Astrocyte of the hippocampus (primary cell): Measurements from ENCODE around the gene DIP2C.

Source experiments
- DNase-seq: peaks from one replicate; pipeline ENCODE4 v3.0.0; 2011; ENCODE audit warnings: low read depth, low spot score

DIP2C gene

GRCh38 chr10:610642-611305 is 78.7 kb downstream of the DIP2C start:
- peak; percentile 83 for DNase-seq

- peak; percentile 34 for DNase-seq
These were observed 79.5 kb downstream of the DIP2C start for GRCh38 chr10:609868-610545.

GRCh38 chr10:609262-609658 is 80.2 kb downstream of the DIP2C start:
- no peak for DNase-seq

GRCh38 chr10:608331-609261 is 80.9 kb downstream of the DIP2C start:
- DNase-seq: no peak

- no peak for DNase-seq
These were observed 81.8 kb downstream of the DIP2C start for GRCh38 chr10:607545-608185.

GRCh38 chr10:606762-607544 is 82.5 kb downstream of the DIP2C start:
- no peak for DNase-seq

GRCh38 chr10:605632-606325 is 83.7 kb downstream of the DIP2C start:
- DNase-seq: no peak

- DNase-seq: no peak
These were observed 84.5 kb downstream of the DIP2C start for GRCh38 chr10:604716-605631.

- DNase-seq: no peak
These were observed 85.7 kb downstream of the DIP2C start for GRCh38 chr10:603745-604144.

GRCh38 chr10:602391-603005 is 87.0 kb downstream of the DIP2C start:
- DNase-seq: no peak

- DNase-seq: no peak
These were observed 87.9 kb downstream of the DIP2C start for GRCh38 chr10:601660-601963.

- DNase-seq: peak; percentile 86
These were observed 88.4 kb downstream of the DIP2C start for GRCh38 chr10:600876-601659.

- no peak for DNase-seq
These were observed 89.2 kb downstream of the DIP2C start for GRCh38 chr10:600234-600633.

- no peak for DNase-seq
These were observed 89.7 kb downstream of the DIP2C start for GRCh38 chr10:599767-600166.

- peak; percentile 98 for DNase-seq
These were observed 90.9 kb downstream of the DIP2C start for GRCh38 chr10:598415-599170.

GRCh38 chr10:597976-598375 is 91.5 kb downstream of the DIP2C start:
- no peak for DNase-seq

GRCh38 chr10:596725-597345 is 92.6 kb downstream of the DIP2C start:
- no peak for DNase-seq
